Measurements from ENCODE around the gene SLC25A51.

DNA sequence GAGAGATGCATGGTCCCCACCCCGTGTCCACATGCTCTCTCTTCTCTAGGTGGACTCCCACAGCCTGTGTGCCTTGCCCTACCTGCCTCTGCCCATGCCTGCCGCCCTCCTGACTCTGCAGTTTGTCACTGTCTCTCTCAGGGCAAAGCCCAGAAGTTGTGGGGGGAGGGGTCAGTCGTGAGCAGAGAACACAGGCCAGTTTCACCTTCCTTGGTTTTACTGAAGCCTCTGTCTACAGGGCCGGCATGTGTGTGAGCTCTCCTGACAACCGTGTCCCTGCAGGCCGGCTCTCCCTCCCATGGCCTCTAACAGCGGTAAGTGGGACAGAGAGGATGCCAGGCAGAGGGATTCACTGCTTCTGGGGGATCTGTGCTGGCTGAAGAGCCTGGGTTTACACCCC is 43.5 kb upstream of the SLC25A51 start:
- TF ChIP-seq, protein P1, sequence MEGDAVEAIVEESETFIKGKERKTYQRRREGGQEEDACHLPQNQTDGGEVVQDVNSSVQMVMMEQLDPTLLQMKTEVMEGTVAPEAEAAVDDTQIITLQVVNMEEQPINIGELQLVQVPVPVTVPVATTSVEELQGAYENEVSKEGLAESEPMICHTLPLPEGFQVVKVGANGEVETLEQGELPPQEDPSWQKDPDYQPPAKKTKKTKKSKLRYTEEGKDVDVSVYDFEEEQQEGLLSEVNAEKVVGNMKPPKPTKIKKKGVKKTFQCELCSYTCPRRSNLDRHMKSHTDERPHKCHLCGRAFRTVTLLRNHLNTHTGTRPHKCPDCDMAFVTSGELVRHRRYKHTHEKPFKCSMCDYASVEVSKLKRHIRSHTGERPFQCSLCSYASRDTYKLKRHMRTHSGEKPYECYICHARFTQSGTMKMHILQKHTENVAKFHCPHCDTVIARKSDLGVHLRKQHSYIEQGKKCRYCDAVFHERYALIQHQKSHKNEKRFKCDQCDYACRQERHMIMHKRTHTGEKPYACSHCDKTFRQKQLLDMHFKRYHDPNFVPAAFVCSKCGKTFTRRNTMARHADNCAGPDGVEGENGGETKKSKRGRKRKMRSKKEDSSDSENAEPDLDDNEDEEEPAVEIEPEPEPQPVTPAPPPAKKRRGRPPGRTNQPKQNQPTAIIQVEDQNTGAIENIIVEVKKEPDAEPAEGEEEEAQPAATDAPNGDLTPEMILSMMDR (IDR thresholded peaks at IDR 0.05), result no peak
- TF ChIP-seq EP300 (IDR thresholded peaks at IDR 0.05) (no peak), POLR2A (IDR thresholded peaks at IDR 0.05; ENCODE audit: low read depth) (no peak), POLR2AphosphoS5 (IDR thresholded peaks at IDR 0.05) (no peak)
